ENCODE results near the gene MEIS1.

MEIS1 gene

GRCh38 chr2:66512626-66513025 is 77.7 kb downstream of the MEIS1 start:
- DNase-seq = no peak

GRCh38 chr2:66515743-66516142 is 80.8 kb downstream of the MEIS1 start:
- DNase-seq = no peak

GRCh38 chr2:66516499-66516898 is 81.6 kb downstream of the MEIS1 start:
- DNase-seq = no peak

- DNase-seq = no peak
Measured at GRCh38 chr2:66517772-66518171, 82.8 kb downstream of the MEIS1 start.

GRCh38 chr2:66519264-66519843 is 84.4 kb downstream of the MEIS1 start:
- DNase-seq = no peak

GRCh38 chr2:66521291-66521922 is 86.5 kb downstream of the MEIS1 start:
- no peak for DNase-seq

- DNase-seq = no peak
Measured at GRCh38 chr2:66522611-66523376, 87.9 kb downstream of the MEIS1 start.

GRCh38 chr2:66523377-66523969 is 88.5 kb downstream of the MEIS1 start:
- no peak for DNase-seq

GRCh38 chr2:66523990-66524389 is 89.1 kb downstream of the MEIS1 start:
- no peak for DNase-seq

- DNase-seq = no peak
Measured at GRCh38 chr2:66525606-66526005, 90.7 kb downstream of the MEIS1 start.

- DNase-seq = no peak
Measured at GRCh38 chr2:66526180-66526579, 91.3 kb downstream of the MEIS1 start.

GRCh38 chr2:66528974-66529724 is 94.2 kb downstream of the MEIS1 start:
- DNase-seq = no peak

- no peak for DNase-seq
Measured at GRCh38 chr2:66530651-66531050, 95.7 kb downstream of the MEIS1 start.

- DNase-seq = no peak
Measured at GRCh38 chr2:66531155-66531554, 96.2 kb downstream of the MEIS1 start.

GRCh38 chr2:66531567-66531966 is 96.6 kb downstream of the MEIS1 start:
- DNase-seq = no peak

GRCh38 chr2:66532972-66533868 is 98.3 kb downstream of the MEIS1 start:
- DNase-seq = no peak

- DNase-seq = no peak
Measured at GRCh38 chr2:66534461-66534860, 99.5 kb downstream of the MEIS1 start.

GRCh38 chr2:66535574-66536289 is 100.8 kb downstream of the MEIS1 start:
- DNase-seq = no peak

- DNase-seq = no peak
Measured at GRCh38 chr2:66536290-66536673, 101.4 kb downstream of the MEIS1 start.

GRCh38 chr2:66536997-66537396 is 102.1 kb downstream of the MEIS1 start:
- peak; percentile 28 for DNase-seq

GRCh38 chr2:66538291-66538690 is 103.4 kb downstream of the MEIS1 start:
- no peak for DNase-seq

Data from NCI-H524 (cell line).